GM12891 (cell line): Measurements from ENCODE around the gene LARGE2. TPM values are rescaled to one million over a fixed set of nuclear protein-coding genes. Genes with fewer than 3 reads are reported as not detected.
A peak's percentile ranks its signal among the peaks of the same experiment; 100 is the strongest.

ENCODE experiments used
- DNase-seq: peaks from one replicate; pipeline ENCODE4 v3.0.0; 2011; ENCODE audit warnings: low spot score; ENCODE audit not compliant: insufficient read length
- FAIRE-seq: peaks from 2 replicates; lab custom pipeline; 2011; peaks lifted over from hg19 to GRCh38; lab: Jason Lieb, UNC
- PAX5 ChIP-seq: IDR thresholded peaks from 2 replicates; pipeline ENCODE4 v1.6.1; 2011; ENCODE audit warnings: low read length, moderate library complexity, mild to moderate bottlenecking; ENCODE audit not compliant: insufficient read depth, severe bottlenecking
- POLR2A ChIP-seq: IDR thresholded peaks from 2 replicates; pipeline ENCODE4 v1.6.1; 2011; ENCODE audit warnings: low read depth, low read length, control low read depth
- POLR2AphosphoS5 ChIP-seq: IDR thresholded peaks from 2 replicates; pipeline ENCODE4 v1.6.1; 2011; ENCODE audit warnings: low read depth, low read length, control low read depth
- POU2F2 ChIP-seq: IDR thresholded peaks from 2 replicates; pipeline ENCODE4 v1.6.1; 2011; ENCODE audit warnings: low read depth, mild to moderate bottlenecking, control low read depth, low read length, moderate library complexity
- SPI1 ChIP-seq: IDR thresholded peaks from 2 replicates; pipeline ENCODE4 v1.6.1; 2011; ENCODE audit warnings: low read depth, low read length, control low read depth
- TAF1 ChIP-seq: IDR thresholded peaks from 2 replicates; pipeline ENCODE4 v1.6.1; 2011; ENCODE audit warnings: low read depth, low read length, control low read depth
- polyA plus RNA-seq: library from polyadenylated mRNA; unstranded; fragments of >200 nt; gene quantifications from one replicate; pipeline ENCODE4 v1.2.1, GENCODE V29; 2012; ENCODE audit warnings: low read depth, missing spikeins, inconsistent platforms; ENCODE audit not compliant: missing spikeins

LARGE2 gene
- 0.12 TPM for polyA plus RNA-seq

GRCh38 chr11:45922425-45923082 lies at the start of gene LARGE2:
LARGE2 (plus strand) TSS chr11:45922656; CDS start chr11:45922883, 227 bp downstream.
- peak; percentile 27 for DNase-seq
- TF ChIP-seq POLR2A (no peak), SPI1 (no peak), PAX5 (no peak), POLR2AphosphoS5 (no peak), POU2F2 (no peak), TAF1 (no peak)
- FAIRE-seq: no peak

- no peak for FAIRE-seq
- TF ChIP-seq POLR2A (no peak), TAF1 (no peak), POU2F2 (no peak), POLR2AphosphoS5 (no peak), PAX5 (no peak), SPI1 (no peak)
- DNase-seq: no peak
These were observed 46.1 kb upstream of the LARGE2 start for GRCh38 chr11:45876401-45876800.

DNA sequence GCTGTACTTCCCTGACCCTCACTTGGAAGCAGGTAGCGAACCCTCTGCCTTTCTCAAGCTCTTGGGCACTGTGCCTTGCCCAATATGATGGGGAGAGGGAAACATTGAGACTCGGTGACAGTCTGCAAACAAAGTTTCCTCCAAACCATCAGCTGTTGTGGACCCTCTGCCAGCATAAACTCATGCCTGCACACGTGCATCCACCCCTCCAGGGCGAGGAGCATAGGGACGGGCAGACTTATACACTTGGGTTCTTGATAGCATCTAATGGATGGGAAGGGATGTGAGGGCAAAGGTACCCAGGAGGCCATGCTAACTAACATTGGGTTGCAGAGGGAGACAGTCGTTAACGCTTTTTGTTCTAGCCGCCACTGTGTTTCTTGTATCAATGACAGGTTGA lies 45.2 kb upstream of the LARGE2 start:
- TF ChIP-seq PAX5: no peak
- no peak for TF ChIP-seq TAF1
- no peak for TF ChIP-seq POLR2A
- FAIRE-seq (no peak), DNase-seq (no peak)

DNA sequence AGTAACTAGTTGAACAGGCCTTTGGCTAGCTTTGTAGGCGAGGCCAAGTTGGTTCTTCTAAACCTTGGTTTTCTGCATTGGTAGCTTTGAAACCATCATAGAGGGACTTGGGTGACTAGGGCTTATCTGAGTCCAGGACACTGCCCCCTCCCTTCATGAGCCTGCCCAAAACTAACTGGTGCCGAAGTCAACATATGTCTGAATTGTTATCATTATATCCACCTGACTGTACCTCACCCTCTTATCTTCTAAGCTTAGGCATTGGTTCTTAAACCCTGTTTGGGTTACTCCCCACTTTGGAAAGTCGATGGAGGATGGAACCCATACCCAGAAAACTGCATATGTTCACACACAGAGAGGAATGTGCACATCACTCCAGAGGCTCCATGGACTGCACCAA lies 44.6 kb upstream of the LARGE2 start:
- TF ChIP-seq POLR2AphosphoS5 (no peak), SPI1 (no peak), POLR2A (no peak), PAX5 (no peak), TAF1 (no peak)
- no peak for FAIRE-seq
- DNase-seq: no peak

DNA sequence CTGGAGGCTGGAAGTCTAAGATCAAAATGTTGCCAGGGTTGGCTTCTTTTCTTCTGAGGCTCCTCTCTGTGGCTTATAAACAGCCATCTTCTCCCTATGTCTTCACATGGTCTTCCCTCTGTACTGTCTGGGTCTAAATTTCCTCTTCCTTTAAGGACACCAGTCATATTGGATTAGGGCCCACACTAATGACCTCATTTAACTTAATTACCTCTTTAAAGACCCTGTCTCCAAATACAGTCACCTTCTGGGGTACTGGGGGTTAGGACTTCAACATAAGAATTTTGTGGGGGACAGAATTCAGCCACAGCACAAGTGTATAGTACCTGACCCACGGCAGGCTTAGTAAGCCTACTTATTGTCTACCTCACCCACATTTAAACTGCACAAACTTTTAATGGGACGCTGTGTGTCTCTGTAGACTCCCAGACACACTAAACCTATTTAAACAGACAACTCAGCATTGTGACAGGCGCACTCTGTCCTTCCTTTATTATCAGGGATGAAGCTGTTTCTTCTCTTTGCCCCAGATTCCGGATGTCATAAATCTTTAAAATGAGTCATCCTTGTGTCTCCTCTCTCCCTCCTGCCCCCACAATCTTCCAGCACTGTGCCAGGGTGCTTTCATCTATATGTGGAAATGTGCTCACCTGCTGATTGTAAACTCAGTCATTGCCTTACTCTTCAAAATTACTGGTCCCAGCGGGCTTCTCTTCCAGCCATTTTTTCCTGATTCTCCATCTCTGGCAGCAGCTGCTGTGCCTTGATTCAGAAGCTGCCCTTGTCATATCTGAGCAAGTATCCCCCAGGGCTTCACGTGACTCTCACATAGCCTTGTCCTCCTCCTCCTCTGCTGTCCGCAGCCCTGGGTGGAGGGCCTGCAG lies 42.4 kb upstream of the LARGE2 start:
- DNase-seq (no peak), FAIRE-seq (no peak)
- TF ChIP-seq POU2F2 (no peak), PAX5 (no peak), POLR2A (no peak), TAF1 (no peak), POLR2AphosphoS5 (no peak), SPI1 (no peak)

GRCh38 chr11:45880772-45881570 lies 41.5 kb upstream of the LARGE2 start:
- DNase-seq (no peak), FAIRE-seq (no peak)
- no peak for TF ChIP-seq POU2F2
- no peak for TF ChIP-seq POLR2A

DNA sequence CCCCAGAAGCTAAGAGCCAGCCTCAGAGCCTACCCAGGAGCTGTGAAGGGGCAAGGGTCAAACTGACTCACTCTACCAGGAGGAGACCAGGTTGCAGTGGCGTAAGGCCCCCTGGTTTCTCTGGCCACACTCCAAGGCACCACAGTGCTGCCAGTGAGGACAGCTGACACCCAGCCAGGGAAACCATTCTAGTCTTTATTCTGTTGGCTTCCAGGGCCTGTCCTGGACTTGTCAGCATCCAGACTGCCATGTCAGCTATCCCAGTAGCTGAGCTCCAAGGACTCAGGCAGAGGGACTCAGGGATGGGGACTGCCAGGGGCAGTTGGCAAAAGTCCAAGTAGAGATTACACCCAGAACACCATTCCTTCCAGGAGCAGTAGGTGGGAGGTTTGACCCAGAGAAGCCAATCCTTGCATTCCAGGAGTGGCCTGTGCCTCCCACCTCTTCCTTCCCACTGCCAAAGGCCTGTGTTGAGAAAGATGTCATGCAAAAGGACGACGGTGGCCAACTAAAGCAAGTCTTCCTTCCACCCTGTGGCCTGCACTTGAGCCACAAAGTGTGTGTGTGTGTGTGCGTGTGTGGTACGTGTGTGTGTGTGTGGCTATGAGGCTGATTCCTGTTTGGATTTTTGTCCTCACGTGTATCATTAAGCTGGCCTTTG lies 40.6 kb upstream of the LARGE2 start:
- DNase-seq (no peak), FAIRE-seq (no peak)
- TF ChIP-seq POU2F2: no peak
- no peak for TF ChIP-seq PAX5
- TF ChIP-seq SPI1: no peak
- TF ChIP-seq POLR2A: no peak
- no peak for TF ChIP-seq POLR2AphosphoS5
- TF ChIP-seq TAF1: no peak

- TF ChIP-seq POLR2A (no peak; the same call in 1 of the 2 replicates), SPI1 (no peak), TAF1 (no peak), POLR2AphosphoS5 (no peak), POU2F2 (no peak), PAX5 (no peak)
- no peak for FAIRE-seq
- DNase-seq: no peak
These were observed 37.8 kb upstream of the LARGE2 start for GRCh38 chr11:45884596-45885185.
